ENCODE measurements around the gene SERF2. TPM values are rescaled to one million over a fixed set of nuclear protein-coding genes. Genes with fewer than 3 reads are reported as not detected.
A peak's percentile ranks its signal among the peaks of the same experiment; 100 is the strongest.
"Not testable (repeated sequence)": the region's sequence is repeated elsewhere in the genome, so short reads cannot be mapped to it uniquely, and the experiment has no call there.

The SERF2 gene
- total RNA-seq, 4 donors from 2014 or later, result 486 to 741 (median 626) TPM

DNA sequence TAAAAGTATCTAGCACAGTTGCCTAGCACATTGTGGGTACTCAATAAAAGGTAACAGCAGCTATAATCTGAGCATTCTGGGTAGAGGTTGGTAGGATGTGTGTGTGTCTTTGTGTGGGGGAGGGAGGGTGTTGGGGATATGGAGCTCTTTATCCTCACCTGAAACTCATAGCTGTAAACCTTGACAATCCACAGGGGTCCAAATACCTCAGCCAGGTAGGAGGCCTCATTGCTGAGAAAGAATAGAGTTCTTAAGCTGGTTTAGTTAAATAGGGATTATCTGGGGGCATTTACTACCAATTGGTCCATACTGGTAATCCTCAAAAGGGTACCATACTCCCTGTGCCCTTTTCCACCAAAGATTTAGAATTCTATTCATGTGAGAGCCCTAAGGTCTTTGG lies 3.9 kb downstream of the SERF2 start:
- intact Hi-C loops (cut with DNase I; ENCODE audit: low total_unique reads), result no loop called here

DNA sequence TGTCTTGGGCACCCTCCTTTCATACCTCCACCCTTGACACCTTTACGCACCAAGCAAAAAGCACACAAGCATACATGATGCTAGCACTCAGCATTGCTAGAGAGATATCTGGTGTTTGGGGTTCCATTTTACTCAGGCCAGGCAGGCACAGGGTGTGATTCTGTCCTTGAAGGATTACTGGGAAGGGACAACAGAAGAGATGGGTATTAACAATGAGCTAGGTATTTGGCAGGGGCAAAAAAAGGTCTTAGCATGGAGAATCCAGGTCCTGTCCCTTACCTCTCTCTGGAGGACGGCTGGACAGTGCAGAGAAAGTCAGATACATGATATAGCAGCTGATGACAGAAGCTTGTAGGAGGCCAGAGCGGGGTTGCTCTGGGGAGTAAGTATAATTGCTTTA lies 4.4 kb downstream of the SERF2 start:
- TF ChIP-seq, protein P1, sequence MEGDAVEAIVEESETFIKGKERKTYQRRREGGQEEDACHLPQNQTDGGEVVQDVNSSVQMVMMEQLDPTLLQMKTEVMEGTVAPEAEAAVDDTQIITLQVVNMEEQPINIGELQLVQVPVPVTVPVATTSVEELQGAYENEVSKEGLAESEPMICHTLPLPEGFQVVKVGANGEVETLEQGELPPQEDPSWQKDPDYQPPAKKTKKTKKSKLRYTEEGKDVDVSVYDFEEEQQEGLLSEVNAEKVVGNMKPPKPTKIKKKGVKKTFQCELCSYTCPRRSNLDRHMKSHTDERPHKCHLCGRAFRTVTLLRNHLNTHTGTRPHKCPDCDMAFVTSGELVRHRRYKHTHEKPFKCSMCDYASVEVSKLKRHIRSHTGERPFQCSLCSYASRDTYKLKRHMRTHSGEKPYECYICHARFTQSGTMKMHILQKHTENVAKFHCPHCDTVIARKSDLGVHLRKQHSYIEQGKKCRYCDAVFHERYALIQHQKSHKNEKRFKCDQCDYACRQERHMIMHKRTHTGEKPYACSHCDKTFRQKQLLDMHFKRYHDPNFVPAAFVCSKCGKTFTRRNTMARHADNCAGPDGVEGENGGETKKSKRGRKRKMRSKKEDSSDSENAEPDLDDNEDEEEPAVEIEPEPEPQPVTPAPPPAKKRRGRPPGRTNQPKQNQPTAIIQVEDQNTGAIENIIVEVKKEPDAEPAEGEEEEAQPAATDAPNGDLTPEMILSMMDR (IDR thresholded peaks at IDR 0.05), result no peak
- no peak for TF ChIP-seq POLR2A (IDR thresholded peaks at IDR 0.05)
- intact Hi-C loops (cut with DNase I; ENCODE audit: low total_unique reads), result no loop called here
- 84 to 86% methylated on average over 3 of the region's 3 CpGs for WGBS, 2 donors
- no peak for DNase-seq (ENCODE audit: low spot score in 2 of 2)
- H3K4me3 ChIP-seq (ENCODE audit: low read depth, poor library complexity, severe bottlenecking), result no peak overlapping the region

More for the DNA sequence above, 3.9 kb downstream of the SERF2 start:
- no peak for DNase-seq (ENCODE audit: low spot score in 2 of 2)
- no peak for TF ChIP-seq POLR2A (IDR thresholded peaks at IDR 0.05)
- TF ChIP-seq, protein P1 (IDR thresholded peaks at IDR 0.05), result no peak
- no peak overlapping the region for H3K4me3 ChIP-seq (ENCODE audit: low read depth, poor library complexity, severe bottlenecking)

DNA sequence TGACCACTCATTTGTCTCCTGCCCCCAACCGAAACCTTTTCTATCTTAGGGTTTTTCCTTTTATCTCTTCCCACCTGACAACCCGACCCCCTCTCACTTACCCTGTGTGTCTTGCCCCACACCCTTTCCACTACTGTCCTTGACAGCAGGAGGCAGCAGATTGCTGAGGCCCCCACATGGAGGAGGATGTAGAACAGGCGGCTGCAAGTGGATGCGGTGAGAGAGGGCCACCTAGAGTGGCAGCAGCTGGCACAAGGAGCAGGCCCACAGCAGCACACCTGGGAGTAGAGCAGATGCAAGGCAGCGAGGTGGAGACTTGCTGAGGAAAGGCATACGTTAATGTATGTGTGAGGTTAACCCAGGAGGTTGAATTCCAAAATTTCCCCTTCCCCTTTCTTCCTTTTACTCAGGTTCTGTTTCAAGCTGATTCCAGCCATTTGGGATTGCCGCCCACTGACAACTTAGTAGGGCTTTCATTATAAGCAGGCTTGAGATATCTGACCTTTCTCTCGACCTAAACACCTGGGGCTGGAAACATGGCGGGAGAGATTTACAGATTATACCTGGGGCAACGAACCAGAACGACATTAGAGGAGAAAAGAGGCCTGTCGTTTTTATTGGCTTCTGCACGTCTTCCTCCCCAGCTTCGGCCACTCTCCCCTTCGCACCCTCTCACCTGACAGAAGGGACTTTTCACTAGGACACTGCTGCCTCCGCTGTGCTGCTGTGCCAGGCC lies 7.3 kb downstream of the SERF2 start:
- TF ChIP-seq, protein P1 (IDR thresholded peaks at IDR 0.05), result no peak
- TF ChIP-seq POLR2A (IDR thresholded peaks at IDR 0.05), result no peak
- intact Hi-C loops (cut with DNase I; ENCODE audit: low total_unique reads), result no loop called here
- no peak overlapping the region for H3K4me3 ChIP-seq (ENCODE audit: low read depth, poor library complexity, severe bottlenecking)
- 82% methylated on average over 16 of the region's 16 CpGs for WGBS, 2 donors
- DNase-seq (ENCODE audit: low spot score in 2 of 2), result no peak

DNA sequence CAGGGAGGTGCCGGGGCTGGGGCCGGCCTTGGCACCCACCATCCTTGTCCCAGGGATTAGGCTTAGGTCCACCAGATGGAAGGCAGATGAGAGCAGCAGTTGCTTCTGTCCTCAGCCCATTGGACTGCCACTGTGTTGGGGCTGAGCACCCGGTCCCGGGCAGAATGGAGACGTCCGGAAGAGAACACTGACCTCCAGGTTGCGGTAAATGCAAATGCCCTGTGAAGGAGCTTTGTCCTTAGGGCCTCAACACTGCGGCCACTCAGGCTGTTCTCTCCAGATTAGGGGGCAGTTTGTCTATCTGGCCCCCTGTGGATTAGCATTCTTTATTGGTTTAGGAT lies 7.8 kb downstream of the SERF2 start, which contains the start of gene SERINC4:
SERINC4 (minus strand) TSS at position 276 of the 341 bp plus-strand sequence; CDS start at position 42, 234 bp downstream.
- no peak for TF ChIP-seq POLR2A (IDR thresholded peaks at IDR 0.05)
- TF ChIP-seq, protein P1 (IDR thresholded peaks at IDR 0.05), result no peak
- 75 to 82% methylated on average over 4 to 8 of the region's 8 CpGs for WGBS, 2 donors
- DNase-seq (ENCODE audit: low spot score in 2 of 2), result no peak
- peak within 1 kb of the TSS; percentile 91 for H3K4me3 ChIP-seq (ENCODE audit: low read depth, poor library complexity, severe bottlenecking)
- intact Hi-C loops (cut with DNase I; ENCODE audit: low total_unique reads), result no loop called here

DNA sequence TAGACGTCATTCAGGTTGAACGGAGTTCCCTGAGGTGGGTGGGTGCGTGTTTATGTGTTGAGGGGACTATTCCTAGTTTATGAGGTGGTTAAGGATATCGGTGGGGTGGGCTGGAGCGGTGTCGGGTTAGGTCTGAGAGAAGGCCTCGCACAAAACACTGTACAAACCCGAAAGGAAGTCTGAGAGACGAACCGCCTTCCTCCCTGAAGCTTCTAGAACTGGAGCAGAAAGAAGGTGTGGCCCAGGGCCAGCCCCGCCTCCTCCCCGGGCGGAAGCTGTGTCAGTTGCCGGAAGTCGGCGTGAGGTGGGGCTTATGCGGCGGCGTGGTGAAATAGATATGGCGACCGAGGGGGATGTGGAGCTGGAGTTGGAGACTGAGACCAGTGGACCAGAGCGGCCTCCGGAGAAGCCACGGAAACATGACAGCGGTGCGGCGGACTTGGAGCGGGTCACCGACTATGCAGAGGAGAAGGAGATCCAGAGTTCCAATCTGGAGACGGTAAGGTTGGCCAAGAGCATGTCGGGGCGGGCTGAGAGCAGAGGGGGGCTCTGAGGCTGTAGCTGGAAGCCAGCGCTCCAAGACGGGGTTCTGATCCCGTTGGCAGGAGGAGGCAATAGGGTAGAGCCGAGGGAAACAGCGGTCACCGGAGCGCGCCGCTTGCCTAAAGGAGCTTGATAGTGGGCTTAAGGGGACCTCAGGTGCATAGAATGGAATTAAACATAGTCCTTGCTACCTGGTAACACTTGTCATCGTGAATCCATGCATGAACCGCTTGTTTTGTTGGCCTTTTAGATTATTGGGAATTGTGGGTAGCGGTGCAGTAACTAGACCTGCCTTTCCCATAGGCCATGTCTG lies 8.4 kb downstream of the SERF2 start, which contains the start of gene HYPK:
HYPK (plus strand) TSS at position 314 of the 856 bp plus-strand sequence; CDS start at position 338, 24 bp downstream.
- peak; percentile 95 to 99 for DNase-seq (ENCODE audit: low spot score in 2 of 2)
- H3K4me3 ChIP-seq (ENCODE audit: low read depth, poor library complexity, severe bottlenecking), result peak within 1 kb of the TSS; percentile 91
- intact Hi-C loops (cut with DNase I; ENCODE audit: low total_unique reads), result no loop called here
- 6 to 7% methylated on average over 44 of the region's 44 CpGs for WGBS, 2 donors
- TF ChIP-seq, protein P1 (IDR thresholded peaks at IDR 0.05), result no peak
- TF ChIP-seq POLR2A (IDR thresholded peaks at IDR 0.05), result no peak

DNA sequence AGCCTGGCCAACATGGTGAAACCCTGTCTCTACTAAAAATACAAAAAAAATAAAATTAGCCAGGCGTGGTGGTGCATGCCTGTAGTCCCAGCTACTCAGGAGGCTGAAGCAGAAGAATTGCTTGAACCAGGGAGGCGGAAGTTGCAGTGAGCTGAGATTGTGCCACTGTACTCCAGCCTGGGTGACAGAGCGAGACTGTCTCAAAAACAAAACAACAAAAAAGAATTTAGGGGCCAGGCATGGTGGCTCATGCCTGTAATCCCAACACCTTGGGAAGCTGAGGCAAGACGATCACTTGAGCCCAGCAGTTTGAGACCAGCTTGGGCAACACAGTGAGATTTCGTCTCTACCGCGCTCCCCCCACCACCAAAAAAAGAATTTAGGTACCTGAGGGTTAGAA lies 10.6 kb downstream of the SERF2 start:
- 95 to 97% methylated on average over 7 of the region's 7 CpGs for WGBS, 2 donors
- H3K4me3 ChIP-seq (ENCODE audit: low read depth, poor library complexity, severe bottlenecking); intact Hi-C loops (cut with DNase I; ENCODE audit: low total_unique reads); DNase-seq (ENCODE audit: low spot score in 2 of 2): not testable (repeated sequence)

All from lower leg skin (tissue), 4 donors.